Measurements from ENCODE around the gene AMBRA1.

Gene AMBRA1

GRCh38 chr11:46407635-46408034, 186.2 kb downstream of the AMBRA1 start:
- TF ChIP-seq HDGF (IDR thresholded peaks at IDR 0.05; ENCODE audit: borderline replicate concordance) (no peak), ZNF384 (IDR thresholded peaks at IDR 0.05) (no peak), BHLHE40 (IDR thresholded peaks at IDR 0.05; ENCODE audit: borderline replicate concordance) (no peak), FOXM1 (IDR thresholded peaks at IDR 0.05; ENCODE audit: borderline replicate concordance) (no peak), CTBP1 (IDR thresholded peaks at IDR 0.05; ENCODE audit: borderline replicate concordance) (no peak), ELF4 (IDR thresholded peaks at IDR 0.05) (no peak)
- CTCF ChIA-PET: interaction anchor here (0.6 kb wide), 1 partner anchor 84 kb away, joined by 3 read pairs; no protein-coding TSS in a partner anchor
- no peak for DNase-seq (ENCODE audit: extremely low spot score)
- POLR2A ChIA-PET: no interaction called here

GRCh38 chr11:46404476-46405017, 189.3 kb downstream of the AMBRA1 start:
- CTCF ChIA-PET: interaction anchor here (0.6 to 1.4 kb wide), 3 partner anchors 15 to 85 kb away, joined by 3 to 5 read pairs (median 3); no protein-coding TSS in a partner anchor
- POLR2A ChIA-PET: no interaction called here

GRCh38 chr11:46402957-46403902, 190.6 kb downstream of the AMBRA1 start:
- ChIA-PET POLR2A (no interaction called here), CTCF (interaction anchor here (1.4 kb wide), 1 partner anchor 14 kb away, joined by 5 read pairs; no protein-coding TSS in a partner anchor)
- TF ChIP-seq TARDBP (IDR thresholded peaks at IDR 0.05) (no peak), FOXM1 (IDR thresholded peaks at IDR 0.05; ENCODE audit: borderline replicate concordance) (no peak), SP1 (IDR thresholded peaks at IDR 0.05) (no peak), L3MBTL2 (conservative IDR thresholded peaks at IDR 0.05) (no peak), ZNF384 (IDR thresholded peaks at IDR 0.05) (no peak), ELF4 (IDR thresholded peaks at IDR 0.05) (no peak), LEF1 (IDR thresholded peaks at IDR 0.05; ENCODE audit: borderline replicate concordance) (no peak), FOXA1 (IDR thresholded peaks at IDR 0.05) (no peak), HDGF (IDR thresholded peaks at IDR 0.05; ENCODE audit: borderline replicate concordance) (no peak)
- no peak for DNase-seq (ENCODE audit: extremely low spot score)

More at GRCh38 chr11:46404476-46405017, 189.3 kb downstream of the AMBRA1 start:
- no peak for DNase-seq (ENCODE audit: extremely low spot score)
- no peak for TF ChIP-seq SP1 (IDR thresholded peaks at IDR 0.05)
- TF ChIP-seq HDGF (IDR thresholded peaks at IDR 0.05; ENCODE audit: borderline replicate concordance): no peak
- no peak for TF ChIP-seq BHLHE40 (IDR thresholded peaks at IDR 0.05; ENCODE audit: borderline replicate concordance)
- TF ChIP-seq LEF1 (IDR thresholded peaks at IDR 0.05; ENCODE audit: borderline replicate concordance): no peak
- no peak for TF ChIP-seq ARNT (IDR thresholded peaks at IDR 0.05)
- TF ChIP-seq FOXA1 (IDR thresholded peaks at IDR 0.05): no peak
- no peak for TF ChIP-seq SUZ12 (IDR thresholded peaks at IDR 0.05)

DNA sequence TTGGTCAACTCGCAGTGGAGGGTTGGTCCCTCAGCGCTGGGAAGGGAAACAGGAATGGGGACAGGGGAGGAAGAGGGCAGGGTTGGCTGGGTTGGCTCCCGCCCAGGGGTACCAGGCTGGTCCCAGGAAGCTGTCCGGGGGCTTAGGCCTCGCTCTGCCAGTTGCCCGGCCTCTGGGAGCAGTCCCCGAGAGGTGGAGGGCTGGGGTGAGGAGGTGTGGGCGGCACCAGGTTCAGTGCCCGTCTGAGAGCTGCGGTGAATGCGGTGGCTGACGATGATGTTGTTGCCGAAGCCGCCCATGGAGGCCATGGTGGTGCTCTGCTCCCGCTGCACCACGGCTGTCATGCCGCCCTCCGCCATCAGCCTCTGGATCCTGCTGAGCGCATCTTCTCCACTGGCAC, 196.3 kb downstream of the AMBRA1 start:
- ChIA-PET CTCF (interaction anchor here (0.6 kb wide), 1 partner anchor 11 kb away, joined by 4 read pairs; no protein-coding TSS in a partner anchor), POLR2A (no interaction called here)
- DNase-seq (ENCODE audit: extremely low spot score): no peak
- no peak for TF ChIP-seq CTBP1 (IDR thresholded peaks at IDR 0.05; ENCODE audit: borderline replicate concordance)
- no peak for TF ChIP-seq FOXM1 (IDR thresholded peaks at IDR 0.05; ENCODE audit: borderline replicate concordance)
- no peak for TF ChIP-seq BHLHE40 (IDR thresholded peaks at IDR 0.05; ENCODE audit: borderline replicate concordance)
- TF ChIP-seq SP1 (IDR thresholded peaks at IDR 0.05): no peak
- TF ChIP-seq NFRKB (IDR thresholded peaks at IDR 0.05): no peak
- TF ChIP-seq ZNF384 (IDR thresholded peaks at IDR 0.05): no peak
- TF ChIP-seq HDGF (IDR thresholded peaks at IDR 0.05; ENCODE audit: borderline replicate concordance): no peak
- no peak for TF ChIP-seq LEF1 (IDR thresholded peaks at IDR 0.05; ENCODE audit: borderline replicate concordance)
- TF ChIP-seq FOXK2 (IDR thresholded peaks at IDR 0.05): no peak
- TF ChIP-seq TARDBP (IDR thresholded peaks at IDR 0.05): no peak
- TF ChIP-seq L3MBTL2 (conservative IDR thresholded peaks at IDR 0.05): no peak
- TF ChIP-seq, protein P1, sequence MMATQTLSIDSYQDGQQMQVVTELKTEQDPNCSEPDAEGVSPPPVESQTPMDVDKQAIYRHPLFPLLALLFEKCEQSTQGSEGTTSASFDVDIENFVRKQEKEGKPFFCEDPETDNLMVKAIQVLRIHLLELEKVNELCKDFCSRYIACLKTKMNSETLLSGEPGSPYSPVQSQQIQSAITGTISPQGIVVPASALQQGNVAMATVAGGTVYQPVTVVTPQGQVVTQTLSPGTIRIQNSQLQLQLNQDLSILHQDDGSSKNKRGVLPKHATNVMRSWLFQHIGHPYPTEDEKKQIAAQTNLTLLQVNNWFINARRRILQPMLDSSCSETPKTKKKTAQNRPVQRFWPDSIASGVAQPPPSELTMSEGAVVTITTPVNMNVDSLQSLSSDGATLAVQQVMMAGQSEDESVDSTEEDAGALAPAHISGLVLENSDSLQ (IDR thresholded peaks at IDR 0.05): no peak
- no peak for TF ChIP-seq ARNT (IDR thresholded peaks at IDR 0.05)
- no peak for TF ChIP-seq SUZ12 (IDR thresholded peaks at IDR 0.05)
- TF ChIP-seq FOXA1 (IDR thresholded peaks at IDR 0.05): no peak

DNA sequence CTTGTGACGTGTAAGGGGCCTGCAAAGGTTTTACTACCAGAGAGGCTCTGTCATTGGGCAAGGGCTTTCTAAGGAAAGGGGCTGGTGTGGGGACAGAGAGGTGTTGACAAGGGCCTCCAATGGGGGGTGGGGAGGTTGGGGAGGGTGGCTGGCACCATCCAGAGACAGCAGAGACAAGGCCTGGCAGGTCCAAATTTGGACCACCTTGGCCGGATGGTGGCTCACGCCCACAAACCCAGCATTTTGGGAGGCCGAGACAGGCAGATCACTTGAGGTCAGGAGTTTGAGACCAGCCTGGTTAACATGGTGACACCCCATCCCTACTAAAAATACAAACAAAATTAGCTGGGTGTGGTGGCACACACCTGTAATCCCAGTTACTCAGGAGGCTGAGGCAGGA, 200.1 kb downstream of the AMBRA1 start:
- CTCF ChIA-PET: interaction anchor here (1.4 kb wide), 1 partner anchor 10 kb away, joined by 3 read pairs; no protein-coding TSS in a partner anchor
- no peak for DNase-seq (ENCODE audit: extremely low spot score)
- no peak for TF ChIP-seq ARNT (IDR thresholded peaks at IDR 0.05)
- TF ChIP-seq FOXK2 (IDR thresholded peaks at IDR 0.05): no peak
- no peak for TF ChIP-seq SP1 (IDR thresholded peaks at IDR 0.05)
- no peak for TF ChIP-seq FOXA1 (IDR thresholded peaks at IDR 0.05)
- TF ChIP-seq L3MBTL2 (conservative IDR thresholded peaks at IDR 0.05): no peak
- TF ChIP-seq FOXM1 (IDR thresholded peaks at IDR 0.05; ENCODE audit: borderline replicate concordance): no peak
- TF ChIP-seq SUZ12 (IDR thresholded peaks at IDR 0.05): no peak
- no peak for TF ChIP-seq BHLHE40 (IDR thresholded peaks at IDR 0.05; ENCODE audit: borderline replicate concordance)
- POLR2A ChIA-PET: no interaction called here

GRCh38 chr11:46393231-46393616, 200.6 kb downstream of the AMBRA1 start:
- ChIA-PET CTCF (interaction anchor here (0.5 to 1.4 kb wide), 3 partner anchors 10 to 89 kb away, joined by 3 read pairs; no protein-coding TSS in a partner anchor), POLR2A (interaction anchor here (2.0 kb wide), 2 partner anchors 10 to 150 kb away, joined by 8 to 10 read pairs; no protein-coding TSS in a partner anchor)
- no peak for TF ChIP-seq NFRKB (IDR thresholded peaks at IDR 0.05)
- no peak for DNase-seq (ENCODE audit: extremely low spot score)

Data from HEK293T (cell line).